Renal cortical epithelial cell (primary cell): Measurements from ENCODE around the gene MS4A2. TPM values are rescaled to one million over a fixed set of nuclear protein-coding genes. Genes with fewer than 3 reads are reported as not detected.
"Not testable (repeated sequence)": the region's sequence is repeated elsewhere in the genome, so short reads cannot be mapped to it uniquely, and the experiment has no call there.

ENCODE experiments used
- DNase-seq: peaks from one replicate; pipeline ENCODE4 v3.0.0-alpha.2; 2011; ENCODE audit warnings: low read depth
- total RNA-seq: library from RNA; depleted of rRNA; stranded (reverse); fragments of >200 nt; gene quantifications from 2 replicates; pipeline ENCODE4 v1.2.3, GENCODE V29; 2014

MS4A2 gene
- total RNA-seq, result not detected in 2 replicates

- no peak for DNase-seq
Observed at GRCh38 chr11:60088364-60088763, at the start of gene MS4A2. Gene MS4A2 (plus strand): TSS chr11:60088664. CDS start chr11:60088766, 102 bp downstream.

GRCh38 chr11:60040109-60040508 lies 48.4 kb upstream of the MS4A2 start, which contains the start of gene OOSP2:
Gene OOSP2 (plus strand): TSS chr11:60040409. CDS start chr11:60040460, 51 bp downstream.
- DNase-seq, result no peak

- not testable (repeated sequence) for DNase-seq
Observed at GRCh38 chr11:60050422-60050821, 38.0 kb upstream of the MS4A2 start.

GRCh38 chr11:60050839-60051238 lies 37.6 kb upstream of the MS4A2 start:
- not testable (repeated sequence) for DNase-seq

- DNase-seq, result no peak
Observed at GRCh38 chr11:60056349-60056969, 32.0 kb upstream of the MS4A2 start, which contains the start of gene MS4A3. Gene MS4A3 (plus strand): TSS chr11:60056665. CDS start chr11:60061161, 4,496 bp downstream.

- peak; percentile 38 for DNase-seq
Observed at GRCh38 chr11:60059052-60059451, 29.4 kb upstream of the MS4A2 start.

GRCh38 chr11:60059521-60060240 lies 28.8 kb upstream of the MS4A2 start:
- DNase-seq, result no peak

- DNase-seq, result no peak
Observed at GRCh38 chr11:60064111-60064510, 24.4 kb upstream of the MS4A2 start.

- DNase-seq, result no peak
Observed at GRCh38 chr11:60065801-60066200, 22.7 kb upstream of the MS4A2 start.

- DNase-seq, result peak; percentile 71
Observed at GRCh38 chr11:60069450-60069849, 19.0 kb upstream of the MS4A2 start.

- not testable (repeated sequence) for DNase-seq
Observed at GRCh38 chr11:60071644-60072043, 16.8 kb upstream of the MS4A2 start.

- no peak for DNase-seq
Observed at GRCh38 chr11:60077216-60077817, 11.1 kb upstream of the MS4A2 start.

- DNase-seq, result no peak
Observed at GRCh38 chr11:60077981-60078380, 10.5 kb upstream of the MS4A2 start.

GRCh38 chr11:60078745-60079144 lies 9.7 kb upstream of the MS4A2 start:
- no peak for DNase-seq

- DNase-seq, result no peak
Observed at GRCh38 chr11:60080535-60080934, 7.9 kb upstream of the MS4A2 start.

GRCh38 chr11:60084631-60085273 lies 3.7 kb upstream of the MS4A2 start:
- DNase-seq, result no peak

- DNase-seq, result no peak
Observed at GRCh38 chr11:60085909-60086308, 2.6 kb upstream of the MS4A2 start.

- no peak for DNase-seq
Observed at GRCh38 chr11:60087239-60087638, 1.2 kb upstream of the MS4A2 start.

- DNase-seq, result no peak
Observed at GRCh38 chr11:60095477-60096120, 7.1 kb downstream of the MS4A2 start.

- DNase-seq, result no peak
Observed at GRCh38 chr11:60097189-60097588, 8.7 kb downstream of the MS4A2 start.

- DNase-seq, result peak; percentile 96
Observed at GRCh38 chr11:60098508-60098907, 10.0 kb downstream of the MS4A2 start.

- no peak for DNase-seq
Observed at GRCh38 chr11:60100516-60100915, 12.1 kb downstream of the MS4A2 start.
